ENCODE data around the gene APOBR. TPM values are rescaled to one million over a fixed set of nuclear protein-coding genes. Genes with fewer than 3 reads are reported as not detected.
A peak's percentile ranks its signal among the peaks of the same experiment; 100 is the strongest.

APOBR gene
- total and polyA plus RNA-seq, 9 of the 15 experiments (the other 6 are each of a cell fraction or from before 2014, with no cell fraction given): 0.08 to 6.1 (median 2.8) TPM; not detected in 1

DNA sequence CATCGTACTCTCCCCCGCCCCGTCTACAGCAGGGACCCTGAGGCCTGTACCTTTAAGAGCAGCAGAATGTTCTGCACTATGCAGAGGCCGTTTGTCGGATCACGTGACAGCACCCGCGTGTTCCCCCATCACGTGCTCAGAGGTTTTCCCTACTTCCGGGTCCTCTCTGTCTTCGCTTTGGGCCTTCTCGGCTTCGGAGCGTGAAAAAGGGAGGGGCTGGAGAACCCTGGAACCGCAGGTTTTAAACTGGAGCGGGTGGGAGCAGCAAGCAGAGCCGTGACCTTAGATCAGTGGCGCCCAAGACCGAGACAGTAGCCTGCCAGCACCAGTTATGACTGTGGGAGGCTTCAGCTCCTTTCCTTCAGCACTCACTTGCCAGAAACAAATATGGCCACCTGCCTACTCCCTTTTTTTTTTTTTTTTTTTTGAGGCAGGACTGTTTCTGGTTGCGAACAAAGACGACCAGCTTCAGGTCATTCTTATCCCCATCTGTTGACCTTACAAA lies 2.4 kb upstream of the APOBR start, which contains the start of gene CLN3 (continued):
- no peak for TF ChIP-seq ZBTB7A (IDR thresholded peaks at IDR 0.05; ENCODE audit: borderline replicate concordance, control insufficient read depth, low read depth, low read length)
- TF ChIP-seq NFRKB (IDR thresholded peaks at IDR 0.05; ENCODE audit: low read depth): peak; percentile 98
- TF ChIP-seq EP300 (IDR thresholded peaks at IDR 0.05; ENCODE audit: low read length): peak; percentile 61
- TF ChIP-seq SAFB (IDR thresholded peaks at IDR 0.05; ENCODE audit: borderline replicate concordance, low read depth, low read length): no peak
- no peak for TF ChIP-seq ZNF707 (CRISPR knock-in tag; conservative IDR thresholded peaks at IDR 0.05)
- TF ChIP-seq ZNF79 (CRISPR knock-in tag; IDR thresholded peaks at IDR 0.05; ENCODE audit: low read depth): 0 out of 2 replicates have a peak, but pooled peaks have one; percentile 39
- TF ChIP-seq, protein P1, sequence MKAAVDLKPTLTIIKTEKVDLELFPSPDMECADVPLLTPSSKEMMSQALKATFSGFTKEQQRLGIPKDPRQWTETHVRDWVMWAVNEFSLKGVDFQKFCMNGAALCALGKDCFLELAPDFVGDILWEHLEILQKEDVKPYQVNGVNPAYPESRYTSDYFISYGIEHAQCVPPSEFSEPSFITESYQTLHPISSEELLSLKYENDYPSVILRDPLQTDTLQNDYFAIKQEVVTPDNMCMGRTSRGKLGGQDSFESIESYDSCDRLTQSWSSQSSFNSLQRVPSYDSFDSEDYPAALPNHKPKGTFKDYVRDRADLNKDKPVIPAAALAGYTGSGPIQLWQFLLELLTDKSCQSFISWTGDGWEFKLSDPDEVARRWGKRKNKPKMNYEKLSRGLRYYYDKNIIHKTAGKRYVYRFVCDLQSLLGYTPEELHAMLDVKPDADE (conservative IDR thresholded peaks at IDR 0.05; ENCODE audit: control insufficient read depth, low read depth, low read length): peak; percentile 68; the same call in 1 of the 2 replicates
- 0 out of 2 replicates have a peak, but pooled peaks have one; percentile 56 for TF ChIP-seq ZBTB1 (CRISPR knock-in tag; IDR thresholded peaks at IDR 0.05; ENCODE audit: borderline replicate concordance, low read depth)
- TF ChIP-seq, protein P2, sequence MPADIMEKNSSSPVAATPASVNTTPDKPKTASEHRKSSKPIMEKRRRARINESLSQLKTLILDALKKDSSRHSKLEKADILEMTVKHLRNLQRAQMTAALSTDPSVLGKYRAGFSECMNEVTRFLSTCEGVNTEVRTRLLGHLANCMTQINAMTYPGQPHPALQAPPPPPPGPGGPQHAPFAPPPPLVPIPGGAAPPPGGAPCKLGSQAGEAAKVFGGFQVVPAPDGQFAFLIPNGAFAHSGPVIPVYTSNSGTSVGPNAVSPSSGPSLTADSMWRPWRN (IDR thresholded peaks at IDR 0.05; ENCODE audit: low read depth): 0 out of 2 replicates have a peak, but pooled peaks have one; percentile 34
- TF ChIP-seq CBFA2T2 (conservative IDR thresholded peaks at IDR 0.05): peak; percentile 99
- peak; percentile 44; the same call in 1 of the 2 replicates for TF ChIP-seq ZKSCAN8 (CRISPR knock-in tag; IDR thresholded peaks at IDR 0.05)
- TF ChIP-seq RBM14 (IDR thresholded peaks at IDR 0.05; ENCODE audit: borderline replicate concordance, insufficient read depth, low read depth, low read length): no peak
- no peak for TF ChIP-seq ZNF24 (IDR thresholded peaks at IDR 0.05)
- TF ChIP-seq CBFA2T3 (IDR thresholded peaks at IDR 0.05): no peak
- TF ChIP-seq, protein P3, sequence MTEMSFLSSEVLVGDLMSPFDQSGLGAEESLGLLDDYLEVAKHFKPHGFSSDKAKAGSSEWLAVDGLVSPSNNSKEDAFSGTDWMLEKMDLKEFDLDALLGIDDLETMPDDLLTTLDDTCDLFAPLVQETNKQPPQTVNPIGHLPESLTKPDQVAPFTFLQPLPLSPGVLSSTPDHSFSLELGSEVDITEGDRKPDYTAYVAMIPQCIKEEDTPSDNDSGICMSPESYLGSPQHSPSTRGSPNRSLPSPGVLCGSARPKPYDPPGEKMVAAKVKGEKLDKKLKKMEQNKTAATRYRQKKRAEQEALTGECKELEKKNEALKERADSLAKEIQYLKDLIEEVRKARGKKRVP (CRISPR knock-in tag; IDR thresholded peaks at IDR 0.05): no peak
- no peak for TF ChIP-seq SNRNP70 (optimal IDR thresholded peaks at IDR 0.05; ENCODE audit: low read depth, low read length)
- no peak for TF ChIP-seq ZNF507 (tag; conservative IDR thresholded peaks at IDR 0.05)
- TF ChIP-seq, protein P4, sequence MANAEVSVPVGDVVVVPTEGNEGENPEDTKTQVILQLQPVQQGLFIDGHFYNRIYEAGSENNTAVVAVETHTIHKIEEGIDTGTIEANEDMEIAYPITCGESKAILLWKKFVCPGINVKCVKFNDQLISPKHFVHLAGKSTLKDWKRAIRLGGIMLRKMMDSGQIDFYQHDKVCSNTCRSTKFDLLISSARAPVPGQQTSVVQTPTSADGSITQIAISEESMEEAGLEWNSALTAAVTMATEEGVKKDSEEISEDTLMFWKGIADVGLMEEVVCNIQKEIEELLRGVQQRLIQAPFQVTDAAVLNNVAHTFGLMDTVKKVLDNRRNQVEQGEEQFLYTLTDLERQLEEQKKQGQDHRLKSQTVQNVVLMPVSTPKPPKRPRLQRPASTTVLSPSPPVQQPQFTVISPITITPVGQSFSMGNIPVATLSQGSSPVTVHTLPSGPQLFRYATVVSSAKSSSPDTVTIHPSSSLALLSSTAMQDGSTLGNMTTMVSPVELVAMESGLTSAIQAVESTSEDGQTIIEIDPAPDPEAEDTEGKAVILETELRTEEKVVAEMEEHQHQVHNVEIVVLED (CRISPR knock-in tag; IDR thresholded peaks at IDR 0.05): peak; percentile 46
- no peak for TF ChIP-seq ZNF57 (CRISPR knock-in tag; IDR thresholded peaks at IDR 0.05)
- TF ChIP-seq, protein P5, sequence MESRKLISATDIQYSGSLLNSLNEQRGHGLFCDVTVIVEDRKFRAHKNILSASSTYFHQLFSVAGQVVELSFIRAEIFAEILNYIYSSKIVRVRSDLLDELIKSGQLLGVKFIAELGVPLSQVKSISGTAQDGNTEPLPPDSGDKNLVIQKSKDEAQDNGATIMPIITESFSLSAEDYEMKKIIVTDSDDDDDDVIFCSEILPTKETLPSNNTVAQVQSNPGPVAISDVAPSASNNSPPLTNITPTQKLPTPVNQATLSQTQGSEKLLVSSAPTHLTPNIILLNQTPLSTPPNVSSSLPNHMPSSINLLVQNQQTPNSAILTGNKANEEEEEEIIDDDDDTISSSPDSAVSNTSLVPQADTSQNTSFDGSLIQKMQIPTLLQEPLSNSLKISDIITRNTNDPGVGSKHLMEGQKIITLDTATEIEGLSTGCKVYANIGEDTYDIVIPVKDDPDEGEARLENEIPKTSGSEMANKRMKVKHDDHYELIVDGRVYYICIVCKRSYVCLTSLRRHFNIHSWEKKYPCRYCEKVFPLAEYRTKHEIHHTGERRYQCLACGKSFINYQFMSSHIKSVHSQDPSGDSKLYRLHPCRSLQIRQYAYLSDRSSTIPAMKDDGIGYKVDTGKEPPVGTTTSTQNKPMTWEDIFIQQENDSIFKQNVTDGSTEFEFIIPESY (CRISPR knock-in tag; IDR thresholded peaks at IDR 0.05): peak; percentile 59; the same call in 1 of the 2 replicates
- TF ChIP-seq IFI16 (CRISPR knock-in tag; IDR thresholded peaks at IDR 0.05): no peak
- peak; percentile 56; the same call in 1 of the 2 replicates for TF ChIP-seq POLR2A (conservative IDR thresholded peaks at IDR 0.05)
- TF ChIP-seq GATAD2A (IDR thresholded peaks at IDR 0.05): no peak
- TF ChIP-seq ZC3H4 (CRISPR knock-in tag; IDR thresholded peaks at IDR 0.05; ENCODE audit: borderline replicate concordance): no peak
